ENCODE data around the gene TDRD9. TPM values are rescaled to one million over a fixed set of nuclear protein-coding genes. Genes with fewer than 3 reads are reported as not detected.
A peak's percentile ranks its signal among the peaks of the same experiment; 100 is the strongest.

The TDRD9 gene
- total RNA-seq, 1 donor = 0.45 TPM

DNA sequence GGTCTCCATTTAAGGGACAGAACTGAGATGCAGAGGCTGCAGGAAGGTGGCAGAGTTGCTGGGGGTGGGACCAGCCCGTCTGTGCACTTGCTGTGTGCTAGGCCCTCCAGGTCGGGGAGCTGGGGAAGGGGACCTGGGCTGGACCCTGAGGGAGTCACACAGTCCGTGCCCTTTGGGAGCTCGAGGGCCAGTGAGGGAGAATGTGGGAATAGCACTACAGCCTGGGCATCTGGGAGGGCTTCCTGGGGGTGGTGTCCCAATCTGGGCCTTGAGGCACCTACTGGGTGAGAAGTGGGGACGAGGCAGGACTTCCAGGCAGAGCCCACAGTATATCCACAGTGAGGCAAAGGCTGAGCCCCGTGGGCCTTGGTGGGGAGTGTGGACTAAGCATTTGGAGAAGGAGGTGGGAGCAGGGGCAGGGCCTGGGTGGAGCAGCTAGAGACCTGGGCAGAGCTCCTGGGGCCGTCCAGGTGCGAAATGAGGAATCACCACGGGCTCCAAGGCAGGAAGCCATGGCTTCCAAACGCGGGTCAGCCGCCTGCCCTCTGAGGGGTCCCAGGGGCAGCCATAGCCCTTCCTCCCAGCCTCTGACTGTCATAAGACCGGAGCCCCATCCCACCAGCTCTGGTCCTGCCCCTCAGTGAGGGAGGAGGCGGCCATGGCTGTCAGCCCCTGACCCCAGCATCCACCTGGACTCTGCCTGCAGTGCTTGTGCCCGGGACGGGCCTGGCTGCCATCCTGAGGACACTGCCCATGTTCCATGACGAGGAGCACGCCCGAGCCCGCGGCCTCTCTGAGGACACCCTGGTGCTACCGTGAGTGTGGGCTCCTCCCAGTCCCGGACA, 163.9 kb downstream of the TDRD9 start:
- no peak for TF ChIP-seq CTCF (IDR thresholded peaks at IDR 0.05; ENCODE audit: insufficient read depth, low read length)
- H3K4me3 ChIP-seq (ENCODE audit: low read depth, low read length) = no peak overlapping the region
- no peak for DNase-seq (ENCODE audit: low read depth)

DNA sequence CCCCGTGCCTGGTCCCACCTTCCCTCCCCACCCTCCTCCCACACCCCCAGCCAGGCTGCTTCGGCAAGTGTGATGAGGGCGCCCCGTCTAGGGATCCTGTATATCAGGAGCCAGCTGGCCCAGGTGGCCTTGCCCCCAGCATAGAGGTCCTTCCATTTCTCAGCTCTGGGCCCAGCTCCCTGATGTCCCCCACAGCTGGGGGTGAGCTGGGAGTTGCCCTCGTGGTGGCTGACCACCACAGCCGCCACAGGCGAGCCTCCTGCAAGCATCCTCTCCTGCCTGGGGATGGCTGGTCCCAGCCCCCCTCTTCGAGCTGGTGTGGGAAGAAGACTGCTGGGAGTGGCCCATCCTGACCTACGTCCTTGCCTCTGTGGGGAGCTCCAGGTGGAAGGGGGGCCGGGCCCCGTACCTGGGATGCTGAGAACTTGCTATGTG, 164.7 kb downstream of the TDRD9 start:
- no peak for DNase-seq (ENCODE audit: low read depth)
- no peak overlapping the region for H3K4me3 ChIP-seq (ENCODE audit: low read depth, low read length)
- no peak for TF ChIP-seq CTCF (IDR thresholded peaks at IDR 0.05; ENCODE audit: insufficient read depth, low read length)

- no peak for DNase-seq (ENCODE audit: low read depth)
- H3K4me3 ChIP-seq (ENCODE audit: low read depth, low read length) = no peak overlapping the region
- TF ChIP-seq CTCF (IDR thresholded peaks at IDR 0.05; ENCODE audit: insufficient read depth, low read length) = no peak
Measured at GRCh38 chr14:104093366-104094055, 165.3 kb downstream of the TDRD9 start.

DNA sequence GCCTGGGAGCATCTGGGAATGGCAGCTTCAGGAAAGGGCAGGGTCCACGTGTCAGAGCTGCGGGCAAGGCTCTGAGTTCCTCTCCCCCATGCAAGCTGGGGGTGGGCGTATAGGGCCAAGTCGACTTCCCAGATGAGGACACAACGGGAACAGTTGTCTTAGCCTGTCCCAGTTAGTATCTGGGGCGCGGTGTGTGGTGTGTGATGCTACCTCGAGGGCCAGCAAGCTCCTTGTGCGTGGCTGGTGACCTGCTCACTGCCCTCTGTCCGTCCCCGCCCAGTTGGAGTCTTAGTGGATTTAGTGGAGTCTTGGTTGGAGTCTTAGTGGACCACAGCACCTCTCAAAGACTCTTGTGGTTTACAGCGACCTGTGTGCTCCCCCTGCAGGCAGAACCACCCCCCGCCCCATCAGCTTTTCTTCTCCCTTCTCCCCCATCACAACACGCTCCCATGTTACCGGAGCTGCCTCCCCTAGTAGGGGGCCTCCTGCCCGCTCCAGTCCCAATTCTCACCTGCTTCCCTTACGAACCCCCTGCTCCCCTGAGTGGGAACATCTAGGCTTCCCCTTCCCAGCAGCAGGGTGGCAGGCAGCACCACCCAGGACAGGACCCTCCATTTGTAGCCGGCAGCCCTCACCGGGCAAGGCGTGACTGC, 165.9 kb downstream of the TDRD9 start:
- TF ChIP-seq CTCF (IDR thresholded peaks at IDR 0.05; ENCODE audit: insufficient read depth, low read length) = no peak
- DNase-seq (ENCODE audit: low read depth) = no peak
- H3K4me3 ChIP-seq (ENCODE audit: low read depth, low read length) = no peak overlapping the region

DNA sequence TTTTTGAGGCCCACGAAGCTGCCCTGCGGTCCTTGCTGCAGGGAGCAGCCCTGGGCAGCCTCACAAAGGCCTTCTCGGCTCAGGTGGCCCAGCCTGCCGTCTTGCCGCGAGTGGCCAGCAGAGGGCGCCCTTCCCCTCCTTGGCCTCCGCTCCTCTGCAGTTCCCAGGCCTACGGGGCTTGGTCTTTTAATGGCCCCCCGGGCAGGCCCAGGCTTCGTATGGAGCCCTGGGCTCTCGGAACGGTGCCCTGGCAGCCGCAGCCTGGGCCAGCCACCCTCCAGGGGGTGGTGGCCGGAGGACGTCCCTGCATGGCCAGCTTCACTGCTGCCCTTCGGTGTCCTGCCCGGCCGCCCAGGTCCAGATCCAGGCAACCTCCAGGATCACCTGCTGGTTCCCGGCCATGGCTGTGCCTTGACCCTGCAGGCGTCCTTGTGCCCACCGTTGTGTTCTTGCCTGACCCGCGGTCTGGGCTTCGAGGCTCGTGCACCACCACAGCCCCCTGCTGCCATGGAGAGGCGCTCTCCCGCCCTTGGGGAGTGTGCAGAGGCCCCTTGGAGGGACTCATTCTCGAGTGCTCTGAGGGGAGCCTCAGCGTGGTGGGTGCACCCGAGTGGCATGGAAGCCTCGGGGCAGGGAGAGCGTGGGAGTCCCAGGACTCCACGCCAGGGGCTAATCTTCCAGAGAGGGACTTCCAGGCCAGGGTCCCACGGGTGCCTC, 166.6 kb downstream of the TDRD9 start:
- DNase-seq (ENCODE audit: low read depth) = peak; percentile 8
- H3K4me3 ChIP-seq (ENCODE audit: low read depth, low read length) = no peak overlapping the region
- peak; percentile 76 for TF ChIP-seq CTCF (IDR thresholded peaks at IDR 0.05; ENCODE audit: insufficient read depth, low read length)

Measured in fibroblast of the aortic adventitia (primary cell).